Body of pancreas (tissue), 4 donors: ENCODE data around the gene SETBP1. TPM values are rescaled to one million over a fixed set of nuclear protein-coding genes. Genes with fewer than 3 reads are reported as not detected.
A peak's percentile ranks its signal among the peaks of the same experiment; 100 is the strongest.

Experiments used
- ATAC-seq: fragments of 150-250 bp; one replicate; pipeline ENCODE4 v1.9.1; 2016
- DNase-seq, 4 donors: peaks; one replicate each; pipeline ENCODE4 v3.0.0-alpha.2; 2019
- H3K27ac ChIP-seq, 4 donors: fragments of 200-600 bp; sonication (generic); 1 replicate in 3 of 4; 2 replicates in 1 of 4; pipeline versions ENCODE4 v1.5.1 to v1.6.1; 2016 to 2019; ENCODE audit warnings: mild to moderate bottlenecking in 1 of 4, mixed read lengths in 1 of 4, moderate library complexity in 1 of 4
- H3K27me3 ChIP-seq, 2 donors: fragments of 200-600 bp; sonication (generic); one replicate each; pipeline ENCODE4 v1.6.0; 2016; ENCODE audit warnings: mild to moderate bottlenecking in 1 of 2
- H3K36me3 ChIP-seq, 2 donors: fragments of 200-600 bp; sonication (generic); replicated peaks in 1 of 2; 2 replicates each; pipeline ENCODE4 v1.5.1; 2016; ENCODE audit warnings: low read depth in 2 of 2; ENCODE audit not compliant: insufficient read depth in 1 of 2
- H3K4me1 ChIP-seq: fragments of 200-600 bp; sonication (generic); one replicate; pipeline ENCODE4 v1.6.0; 2016
- H3K4me3 ChIP-seq, 2 donors: fragments of 200-600 bp; sonication (generic); 1 replicate in 1 of 2; 2 replicates in 1 of 2; pipeline ENCODE4 v1.5.1; 2016 to 2019
- H3K9me3 ChIP-seq, 3 donors: fragments of 200-600 bp; sonication (generic); 1 replicate in 2 of 3; 2 replicates in 1 of 3; pipeline ENCODE4 v1.5.1; 2016
- CTCF ChIP-seq, 7 experiments: fragments of 450-650 bp in 4 of 7; fragments of 200-600 bp in 3 of 7; sonication (generic) in 3 of 7; IDR thresholded peaks; one replicate each; pipeline ENCODE4 v1.5.1; 2016 to 2019; ENCODE audit warnings: antibody characterized with exemption in 7 of 7
- POLR2A ChIP-seq, 3 donors: fragments of 450-650 bp; IDR thresholded peaks; one replicate each; pipeline ENCODE4 v1.6.1; 2016; ENCODE audit warnings: antibody characterized with exemption in 3 of 3, mild to moderate bottlenecking in 2 of 3
- WGBS, 2 donors: methylation state at CpG; one replicate each; pipeline ENCODE4 v1.1.5; 2017; 5-methylcytosine and 5-hydroxymethylcytosine counted together
- intact Hi-C: fragments of 100-400 bp; cut with DNase I; formaldehyde crosslinking; loops from one replicate; pipeline ENCODE4 v1.15.1; 2023
- total RNA-seq, 2 donors: library from RNA; depleted of rRNA; stranded (reverse); fragments of >200 nt; gene quantifications; one replicate each; pipeline ENCODE4 v1.1.0, GENCODE V29; 2016

SETBP1 gene
- total RNA-seq, 2 donors from 2014 or later, result 23.6 to 37.2 TPM

GRCh38 chr18:44796429-44797428 is 116.0 kb downstream of the SETBP1 start:
- no peak overlapping the region for H3K4me3 ChIP-seq
- H3K27ac ChIP-seq, result peak overlapping the region; percentile 52 to 87 (median 79)
- no peaks in the 10 kb centered on the region for H3K27me3 ChIP-seq
- WGBS, 2 donors, result 46 to 49% methylated on average over 6 of the region's 6 CpGs
- intact Hi-C loops, result loop anchor here (10.0 kb wide), 2 partner anchors 58 to 112 kb away; partner anchors contain the start of gene SETBP1
- H3K36me3 ChIP-seq, result no peaks in the 10 kb centered on the region
- DNase-seq (peak in 3 of 4 donors; percentile 39 to 67 (median 41)), ATAC-seq (peak; percentile 72)
- H3K4me1 ChIP-seq, result peaks cover 77% of the 10 kb centered on the region
- TF ChIP-seq POLR2A (IDR thresholded peaks at IDR 0.05), result no peak
- no peak for TF ChIP-seq CTCF (IDR thresholded peaks at IDR 0.05)
- H3K9me3 ChIP-seq, result no peaks in the 10 kb centered on the region

- Histone ChIP-seq H3K4me1 (peaks cover 82% of the 10 kb centered on the region), H3K4me3 (no peak overlapping the region), H3K27me3 (no peaks in the 10 kb centered on the region), H3K9me3 (no peaks in the 10 kb centered on the region), H3K36me3 (no peaks in the 10 kb centered on the region), H3K27ac (peak overlapping the region; percentile 79 to 87 (median 80))
- intact Hi-C loops, result loop anchor here (10.0 kb wide), 2 partner anchors 56 to 114 kb away; partner anchors contain the start of gene SETBP1
- ATAC-seq, result peak; percentile 78
- WGBS, 2 donors, result 9 to 10% methylated on average over 3 of the region's 3 CpGs
- TF ChIP-seq CTCF (IDR thresholded peaks at IDR 0.05) (no peak), POLR2A (IDR thresholded peaks at IDR 0.05) (no peak)
- DNase-seq, result peak; percentile 57 to 83 (median 72)
Observed at GRCh38 chr18:44798433-44799048, 117.9 kb downstream of the SETBP1 start.

- H3K27ac ChIP-seq, result peak overlapping the region; percentile 79 to 87 (median 80)
- H3K4me1 ChIP-seq, result peaks cover 85% of the 10 kb centered on the region
Observed at GRCh38 chr18:44799382-44799906, 118.8 kb downstream of the SETBP1 start.

More at GRCh38 chr18:44799382-44799906, 118.8 kb downstream of the SETBP1 start:
- Histone ChIP-seq H3K4me3 (no peak overlapping the region), H3K36me3 (no peaks in the 10 kb centered on the region), H3K9me3 (no peaks in the 10 kb centered on the region), H3K27me3 (no peaks in the 10 kb centered on the region)
- 91 to 92% methylated on average over 4 of the region's 4 CpGs for WGBS, 2 donors
- DNase-seq (no peak), ATAC-seq (no peak)
- intact Hi-C loops, result loop anchor here (10.0 kb wide), 2 partner anchors 55 to 115 kb away; partner anchors contain the start of gene SETBP1
- TF ChIP-seq POLR2A (IDR thresholded peaks at IDR 0.05) (no peak), CTCF (IDR thresholded peaks at IDR 0.05) (no peak)
